Measurements from ENCODE around the gene CLIP3. TPM values are rescaled to one million over a fixed set of nuclear protein-coding genes. Genes with fewer than 3 reads are reported as not detected.

CLIP3 gene
- polyA plus RNA-seq, 3 donors = 47.2 to 49.8 (median 48.5) TPM

DNA sequence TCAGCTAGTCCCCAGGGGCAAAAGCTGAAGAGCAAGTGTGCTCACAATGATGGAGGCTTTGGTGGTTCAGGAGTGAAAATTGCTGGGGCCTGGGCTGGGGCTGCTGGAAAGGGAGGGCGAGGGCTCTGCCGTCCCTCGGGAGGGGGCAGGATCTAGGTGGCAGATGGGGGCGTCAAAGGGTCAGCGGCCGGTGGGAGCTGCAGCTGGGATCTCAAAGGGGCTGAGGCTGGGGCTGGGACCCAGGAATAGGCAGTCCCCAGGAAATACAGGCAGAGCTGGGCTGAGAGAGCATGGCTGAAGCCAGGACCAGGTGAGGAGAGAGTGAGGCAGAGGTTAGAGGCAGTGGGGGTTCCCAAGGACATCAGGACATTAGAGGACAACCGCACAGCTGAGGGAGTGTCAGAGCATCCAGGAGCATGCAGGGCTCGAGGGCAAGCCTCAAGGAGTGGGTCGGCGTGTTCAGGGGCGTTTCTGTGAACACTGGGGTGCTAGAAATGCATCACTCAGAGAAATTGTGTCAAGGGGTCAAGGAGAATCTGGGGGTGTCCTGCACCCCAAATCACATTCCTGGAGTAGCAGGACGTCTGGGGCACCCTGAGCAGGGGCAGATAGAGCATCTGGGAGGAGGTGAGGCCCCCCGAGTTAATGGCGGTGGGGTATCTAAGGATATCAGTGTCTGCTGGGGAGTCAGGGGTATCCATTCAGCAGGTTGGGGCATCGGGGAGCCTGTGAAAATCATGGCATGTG is 22.9 kb downstream of the CLIP3 start:
- DNase-seq (ENCODE audit: low read depth in 3 of 3, low spot score in 2 of 3) = no peak

DNA sequence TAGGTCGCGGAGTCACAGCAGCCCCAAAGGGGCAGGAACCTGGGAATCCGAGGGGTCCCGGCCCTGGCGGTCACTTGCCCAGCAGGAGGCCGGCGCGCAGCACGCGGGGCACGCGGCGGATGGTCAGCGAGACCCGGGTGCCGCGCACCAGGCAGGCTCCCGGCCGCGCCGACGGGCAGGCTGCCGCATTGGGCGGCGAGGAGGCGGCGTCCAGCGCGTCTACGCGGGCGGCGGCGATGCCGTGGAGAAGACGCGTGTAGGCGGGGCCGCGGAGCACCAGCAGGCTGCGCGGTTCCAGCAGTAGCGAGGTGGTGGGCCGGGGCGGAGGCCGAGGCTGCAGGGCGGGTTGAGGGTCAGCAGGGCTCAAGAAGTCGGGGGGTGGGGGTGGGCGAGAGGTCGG is 23.5 kb downstream of the CLIP3 start:
- no peak for DNase-seq (ENCODE audit: low read depth in 3 of 3, low spot score in 2 of 3)

DNA sequence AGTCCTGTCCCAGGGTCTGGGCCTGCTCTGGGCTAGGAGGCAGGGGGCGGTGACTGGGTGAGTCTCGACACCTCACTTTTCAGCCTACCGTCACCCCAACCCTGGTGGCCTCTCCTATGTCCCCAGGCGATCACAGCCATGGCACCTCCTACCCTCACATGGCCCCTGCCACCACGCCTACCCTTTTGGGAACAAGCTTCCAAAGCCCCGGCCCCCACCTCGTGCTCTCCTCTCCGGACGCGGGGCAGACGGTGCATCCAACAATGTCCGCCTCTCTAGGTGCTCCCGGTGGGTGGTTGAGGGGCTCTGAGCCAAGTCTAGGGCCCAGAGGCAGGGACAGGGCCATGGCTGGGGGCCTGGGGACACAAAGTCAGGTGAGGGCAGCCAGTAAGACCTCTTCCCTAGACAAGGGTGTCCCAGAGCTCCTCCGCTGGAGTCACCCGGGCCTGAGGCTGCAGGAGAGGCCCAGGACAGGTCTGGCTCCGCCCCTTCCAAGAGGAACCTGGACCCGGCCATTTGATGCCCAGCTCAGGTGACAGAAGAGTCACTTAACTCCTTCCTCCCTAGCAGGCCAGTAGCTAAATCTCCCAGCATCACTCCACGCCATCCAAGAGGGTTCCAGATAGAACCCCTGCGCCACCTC is 24.2 kb downstream of the CLIP3 start, which contains the start of gene SYNE4:
Gene SYNE4, minus strand, starts transcription at position 478 of the 643 bp plus-strand sequence. Its CDS starts 132 bp downstream, at position 346.
- no peak for DNase-seq (ENCODE audit: low read depth in 3 of 3, low spot score in 2 of 3)

DNA sequence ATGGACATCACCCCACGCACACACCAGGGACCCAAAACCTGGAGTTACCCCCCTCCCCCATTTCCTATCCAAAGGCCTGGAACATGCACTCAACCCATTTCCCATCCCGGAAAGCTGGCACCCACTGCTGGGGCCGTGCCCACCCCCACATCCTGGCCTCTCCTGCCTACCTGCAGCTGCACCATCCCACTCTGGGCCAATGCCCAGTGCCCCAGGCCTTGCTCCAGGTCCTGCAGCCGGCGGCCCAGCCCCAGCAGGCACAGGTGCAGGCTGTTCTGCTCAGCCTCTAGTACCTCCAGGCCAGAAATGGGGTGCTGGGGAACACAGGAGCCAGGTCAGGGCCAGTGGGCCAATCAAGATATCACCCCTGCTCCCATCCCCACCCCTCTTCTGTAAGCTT is 25.7 kb downstream of the CLIP3 start:
- DNase-seq (ENCODE audit: low read depth in 3 of 3, low spot score in 2 of 3) = no peak

GRCh38 chr19:36003284-36003683 is 29.4 kb downstream of the CLIP3 start:
- no peak for DNase-seq (ENCODE audit: low read depth in 3 of 3, low spot score in 2 of 3)

- DNase-seq (ENCODE audit: low read depth in 3 of 3, low spot score in 2 of 3) = no peak
Observed at GRCh38 chr19:36001605-36002004, 31.1 kb downstream of the CLIP3 start.

- no peak for DNase-seq (ENCODE audit: low read depth in 3 of 3, low spot score in 2 of 3)
Observed at GRCh38 chr19:35996777-35997176, 35.9 kb downstream of the CLIP3 start.

DNA sequence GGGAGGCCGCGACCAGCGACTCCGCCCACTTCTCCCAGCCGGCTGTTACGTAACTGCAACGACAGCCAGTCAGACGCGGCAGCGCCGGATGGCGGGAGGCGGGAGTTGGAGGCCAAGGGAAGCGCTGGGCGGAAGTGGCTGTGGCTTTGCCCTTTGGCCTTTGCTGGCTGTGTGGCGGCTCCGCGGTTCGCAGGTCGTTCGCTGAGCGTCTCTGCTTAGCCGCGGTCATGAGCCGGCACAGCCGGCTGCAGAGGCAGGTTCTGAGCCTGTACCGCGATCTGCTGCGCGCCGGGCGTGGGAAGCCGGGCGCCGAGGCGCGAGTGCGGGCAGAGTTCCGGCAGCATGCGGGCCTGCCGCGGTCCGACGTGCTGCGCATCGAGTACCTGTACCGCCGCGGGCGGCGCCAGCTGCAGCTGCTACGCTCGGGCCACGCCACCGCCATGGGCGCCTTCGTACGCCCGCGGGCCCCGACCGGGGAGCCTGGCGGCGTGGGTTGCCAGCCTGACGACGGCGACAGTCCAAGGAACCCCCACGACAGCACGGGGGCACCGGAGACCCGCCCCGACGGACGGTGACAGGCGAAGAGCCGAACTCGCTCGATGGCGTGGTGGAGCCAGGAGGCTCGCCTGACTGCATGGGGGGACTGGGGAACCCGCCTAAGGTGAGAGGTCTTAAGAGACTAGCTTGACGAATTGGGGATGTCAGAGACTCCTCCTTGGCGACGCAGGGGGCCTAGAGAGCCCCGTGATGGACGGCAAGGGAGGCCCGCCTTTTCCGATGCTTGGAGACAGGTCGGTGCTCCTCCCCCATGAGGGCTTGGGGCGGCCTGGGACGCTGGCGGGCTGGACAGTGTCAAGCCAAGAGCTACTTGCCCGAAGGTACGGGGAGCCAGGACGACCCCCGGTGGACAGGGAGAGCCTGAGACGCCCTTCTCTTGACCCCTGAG is 37.4 kb downstream of the CLIP3 start, which contains the start of gene SDHAF1:
Gene SDHAF1, plus strand, starts transcription at position 141 of the 946 bp plus-strand sequence. Its CDS starts 87 bp downstream, at position 228.
- DNase-seq (ENCODE audit: low read depth in 3 of 3, low spot score in 2 of 3) = peak; percentile 83 to 91 (median 88)

GRCh38 chr19:35993923-35994598 is 38.6 kb downstream of the CLIP3 start:
- no peak for DNase-seq (ENCODE audit: low read depth in 3 of 3, low spot score in 2 of 3)

GRCh38 chr19:35992907-35993765 is 39.5 kb downstream of the CLIP3 start:
- DNase-seq (ENCODE audit: low read depth in 3 of 3, low spot score in 2 of 3) = no peak

- DNase-seq (ENCODE audit: low read depth in 3 of 3, low spot score in 2 of 3) = no peak
Observed at GRCh38 chr19:35991731-35992450, 40.8 kb downstream of the CLIP3 start.

DNA sequence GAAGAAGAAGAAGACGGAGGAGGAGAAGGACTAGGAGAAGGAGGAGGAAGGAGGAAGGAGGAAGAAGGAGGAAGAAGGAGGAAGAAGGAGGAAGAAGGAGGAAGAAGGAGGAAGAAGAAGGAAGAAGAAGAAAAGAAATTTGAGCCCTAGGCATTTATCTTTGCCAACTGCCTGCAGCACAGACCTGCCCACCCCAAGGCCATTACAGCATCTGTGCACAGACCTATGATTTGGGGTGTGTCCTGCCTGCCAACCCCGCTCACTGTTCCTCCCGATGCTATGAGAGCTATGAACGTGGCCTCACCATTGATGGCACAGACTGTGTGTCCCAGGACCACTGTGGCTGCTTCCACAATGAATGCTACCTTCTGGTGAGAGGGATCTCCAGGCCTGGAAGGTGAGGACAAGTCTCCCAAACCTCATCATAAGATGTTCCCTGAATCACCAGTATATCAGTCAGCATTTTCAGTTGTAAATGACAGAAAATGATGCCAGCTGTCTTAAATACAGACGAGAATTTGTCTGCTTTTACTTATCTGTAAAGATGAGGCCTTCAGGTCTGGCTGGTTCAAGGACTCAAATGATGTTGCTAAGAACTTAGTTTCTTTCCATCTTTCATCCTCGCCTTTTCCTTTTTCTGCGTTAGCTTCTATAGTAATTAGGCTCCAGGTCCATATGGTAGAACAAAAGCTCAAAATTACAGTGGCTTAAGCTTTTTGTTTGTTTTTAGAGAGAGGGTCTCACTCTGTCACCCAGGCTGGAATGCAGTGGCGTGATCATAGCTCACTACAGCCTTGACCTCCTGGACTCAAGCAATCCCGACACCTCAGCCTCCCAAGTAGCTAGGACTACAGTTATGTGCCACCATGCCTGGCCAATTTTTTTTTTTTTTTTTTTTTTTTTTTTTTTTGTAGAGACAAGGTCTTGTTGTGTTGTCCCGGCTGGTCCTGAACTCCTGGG is 41.6 kb downstream of the CLIP3 start:
- DNase-seq (ENCODE audit: low read depth in 3 of 3, low spot score in 2 of 3) = no peak

- DNase-seq (ENCODE audit: low read depth in 3 of 3, low spot score in 2 of 3) = no peak
Observed at GRCh38 chr19:35990156-35990555, 42.5 kb downstream of the CLIP3 start.

GRCh38 chr19:35988824-35989223 is 43.8 kb downstream of the CLIP3 start:
- DNase-seq (ENCODE audit: low read depth in 3 of 3, low spot score in 2 of 3) = no peak

- no peak for DNase-seq (ENCODE audit: low read depth in 3 of 3, low spot score in 2 of 3)
Observed at GRCh38 chr19:35987571-35987896, 45.1 kb downstream of the CLIP3 start.

DNA sequence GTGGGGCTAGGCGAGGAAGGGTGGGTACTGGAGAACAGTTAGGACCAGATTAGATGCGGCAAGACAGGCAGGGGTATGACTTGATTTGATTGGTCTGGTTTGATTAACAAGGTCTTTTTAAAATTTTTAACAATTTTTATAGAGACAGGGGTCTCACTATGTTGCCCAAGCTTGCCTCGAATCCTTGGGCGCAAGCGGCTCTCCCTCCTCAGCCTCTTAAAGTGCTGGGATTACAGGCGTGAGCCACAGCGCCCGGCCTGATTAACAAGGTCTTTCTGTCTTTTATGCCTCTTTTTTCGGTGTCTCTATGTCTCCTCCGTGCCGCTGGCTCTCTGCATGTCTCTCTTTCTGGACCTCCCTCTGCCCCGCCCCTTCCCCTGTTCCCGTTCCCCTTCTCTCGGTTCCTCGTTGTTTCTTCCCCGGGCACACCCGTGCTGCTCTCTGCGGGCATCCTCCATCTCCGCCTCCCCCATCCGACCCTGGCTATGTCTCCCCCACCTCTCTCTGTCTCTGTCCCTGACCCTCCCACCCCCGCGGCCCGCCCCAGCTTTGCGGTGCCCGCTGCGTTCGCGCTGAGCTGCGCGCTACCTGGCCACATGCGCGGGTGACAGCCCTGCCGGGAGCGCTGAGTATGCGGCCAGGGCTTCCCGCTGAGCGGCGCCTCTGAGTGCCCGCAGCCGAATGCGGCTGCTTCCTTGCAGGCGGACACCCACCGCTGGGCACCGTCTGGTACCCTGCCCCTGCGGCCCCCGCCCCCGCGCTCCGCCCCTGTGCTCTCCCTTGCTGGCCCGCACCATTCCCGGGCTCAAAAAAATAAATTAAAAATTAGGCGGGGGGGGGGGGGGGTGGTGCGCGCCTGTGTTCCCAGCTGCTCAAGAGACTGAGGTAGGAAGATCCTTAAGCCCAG is 45.8 kb downstream of the CLIP3 start:
- DNase-seq (ENCODE audit: low read depth in 3 of 3, low spot score in 2 of 3) = no peak

DNA sequence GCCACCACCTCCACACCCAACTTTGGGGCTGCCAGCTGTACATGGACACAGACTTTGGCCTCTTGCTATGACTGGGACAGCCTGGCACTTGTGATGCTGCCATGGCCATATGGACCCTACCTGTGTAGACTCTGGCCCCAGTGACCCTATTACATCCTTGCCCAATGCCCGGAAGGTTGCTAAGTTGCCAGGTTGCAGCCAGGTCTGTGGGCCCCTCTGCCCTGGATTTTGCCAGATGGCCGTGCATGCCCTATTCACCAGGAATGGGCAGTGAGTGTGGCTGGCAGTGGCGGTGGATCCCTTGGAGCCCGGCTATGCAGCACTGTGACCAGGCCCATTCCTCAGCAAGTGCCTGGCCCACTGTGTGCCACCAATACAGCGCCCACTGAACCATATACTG is 46.6 kb downstream of the CLIP3 start:
- no peak for DNase-seq (ENCODE audit: low read depth in 3 of 3, low spot score in 2 of 3)

Measured in right renal cortex interstitium (tissue), 3 donors.